ENCODE data around the gene MTG2.

The MTG2 gene, protein sequence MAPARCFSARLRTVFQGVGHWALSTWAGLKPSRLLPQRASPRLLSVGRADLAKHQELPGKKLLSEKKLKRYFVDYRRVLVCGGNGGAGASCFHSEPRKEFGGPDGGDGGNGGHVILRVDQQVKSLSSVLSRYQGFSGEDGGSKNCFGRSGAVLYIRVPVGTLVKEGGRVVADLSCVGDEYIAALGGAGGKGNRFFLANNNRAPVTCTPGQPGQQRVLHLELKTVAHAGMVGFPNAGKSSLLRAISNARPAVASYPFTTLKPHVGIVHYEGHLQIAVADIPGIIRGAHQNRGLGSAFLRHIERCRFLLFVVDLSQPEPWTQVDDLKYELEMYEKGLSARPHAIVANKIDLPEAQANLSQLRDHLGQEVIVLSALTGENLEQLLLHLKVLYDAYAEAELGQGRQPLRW

DNA sequence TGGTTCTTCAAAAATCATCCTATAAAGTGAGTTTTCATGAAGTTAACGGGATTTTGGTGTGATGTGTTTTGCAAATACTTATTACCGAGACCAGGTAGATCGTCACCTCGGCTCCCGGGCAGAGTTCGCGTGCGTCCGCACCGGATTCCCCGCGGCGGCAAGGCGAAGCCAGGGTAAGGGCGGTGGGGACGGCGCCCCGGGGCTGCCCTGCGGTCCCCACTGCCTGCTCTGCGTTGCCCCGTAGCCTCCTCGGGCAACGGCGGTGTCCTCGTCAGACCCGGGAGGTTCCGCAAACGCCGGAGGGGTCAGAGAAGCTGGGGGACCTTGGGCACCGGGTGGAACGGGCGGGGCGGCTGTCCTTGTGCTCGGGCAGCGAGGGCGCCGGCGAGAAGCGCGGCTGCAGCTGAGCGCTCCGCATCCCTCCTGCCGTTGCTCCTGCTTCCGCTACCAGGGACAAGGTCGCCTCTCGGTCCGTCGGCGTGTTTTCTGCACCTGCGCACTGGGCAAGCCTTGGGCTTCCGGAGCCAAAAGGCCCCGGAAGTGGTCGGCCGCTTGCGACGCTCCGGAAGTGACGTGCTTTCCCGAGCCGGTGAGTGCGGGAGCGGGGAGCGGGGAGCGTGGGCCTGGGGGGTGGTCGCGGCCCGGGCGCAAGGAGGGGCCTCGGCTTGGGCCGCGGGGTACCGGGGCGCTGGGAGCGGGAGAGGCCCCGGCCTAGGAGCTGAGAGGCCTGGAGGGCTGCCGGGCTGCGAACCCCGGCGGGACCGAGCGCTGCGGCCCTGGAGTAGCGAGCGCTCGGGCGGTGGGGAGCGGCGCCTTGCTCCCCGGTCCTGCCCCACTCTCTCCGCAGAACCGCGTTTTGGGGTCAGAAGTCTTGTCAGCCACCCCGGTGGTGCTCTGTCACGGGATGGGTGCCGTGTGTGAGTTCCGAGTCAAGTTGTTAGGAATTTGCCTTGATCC, at the start of gene MTG2:
MTG2 (plus strand) TSS at position 560 of the 957 bp plus-strand sequence. CDS start 10,393 bp downstream, outside the sequence.
- DNase-seq (ENCODE audit: low read depth) = peak; percentile 93

DNA sequence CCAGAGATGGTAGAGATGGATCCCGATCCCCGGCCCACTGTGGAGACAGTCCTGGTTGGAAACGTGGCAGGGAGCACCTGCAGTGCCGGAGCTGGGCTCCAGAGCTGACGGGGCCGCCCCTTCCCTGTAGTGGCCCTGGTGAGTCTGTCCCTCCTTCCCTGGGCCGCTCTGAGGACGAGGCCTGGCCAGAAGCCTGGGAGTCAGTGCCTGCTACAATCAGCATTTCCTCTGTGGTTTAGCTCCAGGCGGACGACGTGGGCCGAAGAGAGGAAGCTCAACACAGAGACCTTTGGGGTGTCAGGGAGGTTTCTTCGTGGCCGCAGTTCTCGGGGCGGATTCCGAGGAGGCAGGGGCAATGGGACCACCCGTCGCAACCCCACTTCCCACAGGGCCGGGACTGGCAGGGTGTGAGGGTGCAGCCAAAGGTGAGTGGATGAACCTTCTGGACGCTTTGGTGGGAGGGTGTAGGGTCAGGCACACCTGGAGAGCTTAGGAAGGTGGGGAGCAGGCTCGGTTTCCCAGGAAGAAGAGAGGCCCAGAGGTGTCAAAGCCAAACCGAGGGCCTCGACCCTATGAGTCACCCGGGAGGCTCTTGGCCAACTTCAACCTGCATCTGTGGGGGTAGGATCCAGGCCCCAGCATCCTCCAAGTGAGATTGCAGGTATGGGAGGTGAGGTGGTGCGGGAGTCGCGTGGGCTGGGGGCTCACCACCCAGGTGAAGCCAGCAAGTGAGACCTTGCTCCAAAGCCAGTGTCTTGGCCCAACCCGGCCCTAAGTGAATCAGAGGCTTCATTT, 49.6 kb upstream of the MTG2 start:
- no peak for DNase-seq (ENCODE audit: low read depth)

- no peak for DNase-seq (ENCODE audit: low read depth)
Observed at GRCh38 chr20:62133864-62134263, 49.0 kb upstream of the MTG2 start.

DNA sequence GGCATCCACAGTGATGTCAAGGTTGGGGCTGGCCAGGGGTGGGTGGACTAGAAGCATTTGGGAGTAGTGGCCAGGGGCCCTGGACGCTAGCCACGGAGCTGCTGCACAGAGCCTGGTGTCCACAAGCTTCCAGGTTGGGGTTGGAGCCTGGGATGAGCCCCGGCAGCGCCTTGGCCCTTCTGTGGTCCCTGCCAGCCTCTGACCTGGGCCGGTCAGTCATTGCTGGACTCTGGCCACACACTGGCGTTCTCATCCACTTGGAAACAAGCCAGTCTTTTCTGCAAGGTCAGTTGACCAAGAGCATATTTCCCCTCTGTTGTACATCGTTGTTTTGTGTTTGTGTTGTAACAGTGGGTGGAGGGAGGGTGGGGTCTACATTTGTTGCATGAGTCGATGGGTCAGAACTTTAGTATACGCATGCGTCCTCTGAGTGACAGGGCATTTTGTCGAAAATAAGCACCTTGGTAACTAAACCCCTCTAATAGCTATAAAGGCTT, 48.0 kb upstream of the MTG2 start:
- DNase-seq (ENCODE audit: low read depth) = no peak

DNA sequence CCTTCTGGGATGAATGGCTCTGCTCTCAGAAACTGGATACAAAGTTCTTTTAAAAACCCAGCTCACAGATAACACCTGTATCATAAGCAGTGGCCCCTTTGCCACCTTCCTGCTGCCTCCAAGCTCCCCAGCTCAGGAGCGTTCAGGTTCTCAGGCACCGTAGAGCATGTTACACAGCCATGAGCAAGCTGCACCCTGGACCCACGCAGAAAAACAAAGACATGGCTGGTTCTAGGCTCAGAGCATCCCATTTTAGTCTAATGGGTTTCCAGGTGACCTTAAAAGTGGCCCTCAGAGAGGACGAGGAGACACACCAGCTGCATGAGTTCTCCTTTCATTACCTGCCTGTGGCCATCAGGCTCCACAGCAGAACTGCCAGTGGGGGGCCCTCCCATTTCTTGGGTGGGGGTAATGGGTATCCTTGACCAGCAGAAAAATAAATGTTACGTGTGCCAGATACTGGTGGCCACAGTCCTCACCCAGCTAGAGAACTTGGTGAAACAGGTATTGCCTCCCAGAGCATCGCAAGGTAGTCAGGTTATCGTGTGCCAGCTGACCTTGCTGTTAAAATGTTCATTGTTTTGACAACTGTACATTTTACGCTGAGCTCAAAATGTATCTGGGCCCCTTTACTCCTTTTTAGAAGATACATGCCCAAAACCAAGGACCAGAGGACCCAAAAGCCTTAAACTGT, 47.1 kb upstream of the MTG2 start:
- DNase-seq (ENCODE audit: low read depth) = no peak

GRCh38 chr20:62136283-62137091, 46.3 kb upstream of the MTG2 start:
- DNase-seq (ENCODE audit: low read depth) = peak; percentile 54

- no peak for DNase-seq (ENCODE audit: low read depth)
Observed at GRCh38 chr20:62137092-62137384, 45.8 kb upstream of the MTG2 start.

DNA sequence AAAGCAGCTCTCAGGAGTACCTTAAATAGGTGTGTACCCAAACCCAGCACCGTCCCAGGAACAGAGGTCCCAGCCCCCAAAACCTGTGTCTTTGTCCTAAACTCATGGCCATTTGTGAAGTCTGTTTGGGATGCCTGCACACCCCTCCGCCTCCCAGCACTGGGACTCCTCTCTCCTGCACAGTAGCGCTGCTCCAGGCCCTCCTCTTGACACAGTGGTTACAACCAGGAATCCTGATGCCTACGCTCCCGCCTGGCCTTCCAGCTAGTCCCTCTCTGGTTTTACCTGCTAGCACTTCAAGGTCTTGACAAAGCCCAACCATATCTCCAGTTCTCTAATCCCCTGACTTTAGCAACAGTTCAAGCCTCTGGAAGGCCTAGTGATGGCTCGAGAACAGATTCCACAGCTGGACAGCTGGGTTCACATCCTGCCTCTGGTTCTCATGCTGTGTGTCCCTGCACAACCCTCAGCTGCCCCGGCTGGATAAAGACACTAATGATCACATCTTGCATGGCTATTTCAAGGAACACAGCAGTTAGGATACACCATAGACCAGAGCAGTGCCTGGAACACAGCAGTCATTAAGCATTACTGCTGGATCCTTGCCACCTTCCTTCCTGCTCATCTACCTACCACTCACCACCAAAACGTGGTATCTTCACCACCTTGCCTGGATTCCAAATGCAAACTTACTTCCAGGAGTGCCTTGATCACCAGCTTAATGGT, 45.2 kb upstream of the MTG2 start:
- DNase-seq (ENCODE audit: low read depth) = no peak

GRCh38 chr20:62138204-62138543, 44.7 kb upstream of the MTG2 start:
- DNase-seq (ENCODE audit: low read depth) = no peak

DNA sequence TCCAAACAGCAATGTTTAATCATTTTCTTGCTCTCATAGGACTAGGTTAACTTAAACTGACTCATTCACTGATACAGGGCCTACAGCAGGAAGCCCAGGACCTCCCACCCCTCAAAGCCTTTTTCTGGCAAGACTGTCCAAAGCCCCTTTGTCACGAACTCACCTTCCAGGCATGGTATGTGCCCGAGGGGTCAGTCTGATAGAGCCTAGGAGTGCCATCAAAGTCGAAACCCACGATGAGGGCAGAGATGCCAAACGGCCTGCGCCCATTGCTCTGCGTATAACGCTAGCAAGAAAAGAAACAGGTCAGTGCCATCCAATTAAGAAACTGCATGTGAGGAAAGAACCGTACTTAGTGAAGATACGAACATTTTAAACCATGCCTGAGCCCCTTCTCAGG, 43.9 kb upstream of the MTG2 start:
- DNase-seq (ENCODE audit: low read depth) = no peak

GRCh38 chr20:62139636-62140035, 43.2 kb upstream of the MTG2 start:
- no peak for DNase-seq (ENCODE audit: low read depth)

DNA sequence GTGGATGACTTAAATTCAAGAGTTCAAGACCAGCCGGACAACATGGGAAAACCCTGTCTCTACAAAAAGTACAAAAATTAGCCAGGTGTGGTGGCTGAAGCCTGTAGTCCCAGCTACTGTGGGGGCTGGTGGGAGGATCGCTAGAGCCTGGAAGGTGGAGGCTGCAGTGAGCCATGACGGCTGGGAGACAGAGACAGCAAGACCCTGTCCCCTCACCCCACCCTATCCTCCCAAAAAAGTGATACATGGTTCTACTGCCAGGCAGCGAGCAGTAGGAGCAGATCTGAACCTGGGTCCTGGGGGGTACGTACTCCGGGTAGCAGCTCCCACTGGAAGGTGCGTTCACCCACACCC, 41.8 kb upstream of the MTG2 start:
- no peak for DNase-seq (ENCODE audit: low read depth)

GRCh38 chr20:62141397-62142251, 41.2 kb upstream of the MTG2 start:
- DNase-seq (ENCODE audit: low read depth) = no peak

GRCh38 chr20:62142252-62143080, 40.4 kb upstream of the MTG2 start:
- no peak for DNase-seq (ENCODE audit: low read depth)

DNA sequence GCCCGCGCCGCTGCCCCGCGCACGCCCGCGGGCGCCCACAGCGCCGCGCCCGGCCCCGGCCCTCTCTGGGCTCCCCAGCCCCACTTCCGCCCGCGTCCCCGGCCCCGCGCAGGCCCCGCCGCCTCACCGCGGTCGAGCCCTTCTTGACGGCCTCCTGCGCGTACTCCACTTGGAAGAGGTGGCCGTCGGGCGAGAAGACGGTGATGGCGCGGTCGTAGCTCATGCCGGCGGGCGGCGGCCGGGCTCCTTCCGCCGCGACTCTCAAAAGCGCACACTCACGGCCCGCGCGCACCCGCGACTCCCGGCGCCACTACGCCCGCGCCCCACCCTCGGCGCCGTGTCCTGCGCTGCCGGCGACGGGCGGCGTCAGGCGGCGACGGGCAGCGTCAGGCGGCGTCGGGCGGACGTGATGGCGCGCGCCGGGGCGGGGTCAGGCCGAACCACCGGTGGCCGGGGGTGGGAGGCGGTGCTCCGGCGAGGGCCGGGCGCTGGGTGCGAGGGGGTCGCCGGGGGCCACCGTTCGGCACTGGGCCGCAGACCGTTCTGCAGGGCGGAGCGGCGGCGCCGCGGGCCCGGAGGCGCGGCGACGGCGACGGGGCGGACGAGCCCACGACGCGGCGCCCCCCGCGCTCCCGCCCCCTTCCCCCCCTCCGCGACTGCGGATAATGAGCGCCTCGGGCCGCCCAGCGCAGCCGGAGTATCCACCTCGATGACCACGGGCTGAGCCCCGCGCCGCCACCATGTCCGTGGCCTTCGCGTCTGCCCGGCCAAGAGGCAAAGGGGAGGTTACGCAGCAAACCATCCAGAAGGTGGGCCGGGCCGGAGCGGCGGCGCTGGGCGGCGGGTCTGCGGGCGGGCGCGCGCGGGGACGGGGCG, 39.5 kb upstream of the MTG2 start, which contains the start of the genes PSMA7 and SS18L1:
PSMA7 (minus strand) TSS at position 314 of the 876 bp plus-strand sequence; CDS start at position 223, 91 bp downstream.
SS18L1 (plus strand) TSS at position 689 of the 876 bp plus-strand sequence; CDS start at position 741, 52 bp downstream.
- DNase-seq (ENCODE audit: low read depth) = peak; percentile 71

- no peak for DNase-seq (ENCODE audit: low read depth)
Observed at GRCh38 chr20:62143957-62144825, 38.6 kb upstream of the MTG2 start.

Data from stimulated activated CD8-positive, alpha-beta memory T cell treated with anti-CD3 and anti-CD28 coated beads, Interleukin-12 subunit alpha, Interleukin-12 subunit beta, amount 100 ng/mL, for 1 hour (primary cell).